Measurements from ENCODE around the gene CKB.
A peak's percentile ranks its signal among the peaks of the same experiment; 100 is the strongest.

The CKB gene

DNA sequence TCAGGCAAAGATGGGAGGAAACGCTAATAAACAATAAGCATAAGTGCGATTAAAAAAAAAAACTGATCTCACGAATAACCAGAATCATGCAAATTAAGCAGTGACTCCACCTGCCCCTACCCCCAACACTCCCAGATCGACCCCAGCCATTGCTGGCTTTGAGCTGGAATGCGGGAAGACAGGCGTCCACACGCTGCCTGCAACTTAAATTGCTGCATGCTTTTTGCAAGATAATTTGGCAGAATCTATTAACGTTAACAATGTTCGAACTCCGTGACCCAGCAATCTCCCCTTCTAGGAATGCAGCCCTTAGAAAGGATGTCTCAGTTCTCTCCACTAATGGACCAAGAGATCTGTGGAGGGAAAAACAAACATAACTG lies 935 bp upstream of the CKB start:
- Histone ChIP-seq H3K36me3 (ENCODE audit: insufficient read depth, low read length) (no peaks in the 10 kb centered on the region), H3F3A (ENCODE audit: low read depth) (no peaks in the 10 kb centered on the region), H3K9ac (ENCODE audit: low read depth, low read length, poor library complexity, severe bottlenecking) (no peak overlapping the region), H3K4me3 (ENCODE audit: low read length, poor library complexity, severe bottlenecking) (no peak overlapping the region), H3K27me3 (ENCODE audit: insufficient read depth, low read length, poor library complexity, severe bottlenecking) (no peaks in the 10 kb centered on the region), H3K4me2 (ENCODE audit: low read depth, low read length, poor library complexity, severe bottlenecking) (no peak overlapping the region), H2AFZ (ENCODE audit: low read length) (no peak overlapping the region), H3K79me2 (ENCODE audit: insufficient read depth, low read length) (peaks cover 8% of the 10 kb centered on the region; the same call in 1 of the 2 replicates), H3K4me1 (ENCODE audit: insufficient read depth, low read length, poor library complexity, severe bottlenecking) (peaks cover 9% of the 10 kb centered on the region), H4K20me1 (ENCODE audit: insufficient read depth, low read length, poor library complexity, severe bottlenecking) (no peaks in the 10 kb centered on the region), H3K9me3 (ENCODE audit: insufficient read depth, low read depth, low read length) (no peaks in the 10 kb centered on the region), H3K9me2 (replicated peaks; ENCODE audit: low read depth, low read length) (no peaks in the 10 kb centered on the region)
- TF ChIP-seq CTCF (conservative IDR thresholded peaks at IDR 0.05; ENCODE audit: low read length) = no peak

DNA sequence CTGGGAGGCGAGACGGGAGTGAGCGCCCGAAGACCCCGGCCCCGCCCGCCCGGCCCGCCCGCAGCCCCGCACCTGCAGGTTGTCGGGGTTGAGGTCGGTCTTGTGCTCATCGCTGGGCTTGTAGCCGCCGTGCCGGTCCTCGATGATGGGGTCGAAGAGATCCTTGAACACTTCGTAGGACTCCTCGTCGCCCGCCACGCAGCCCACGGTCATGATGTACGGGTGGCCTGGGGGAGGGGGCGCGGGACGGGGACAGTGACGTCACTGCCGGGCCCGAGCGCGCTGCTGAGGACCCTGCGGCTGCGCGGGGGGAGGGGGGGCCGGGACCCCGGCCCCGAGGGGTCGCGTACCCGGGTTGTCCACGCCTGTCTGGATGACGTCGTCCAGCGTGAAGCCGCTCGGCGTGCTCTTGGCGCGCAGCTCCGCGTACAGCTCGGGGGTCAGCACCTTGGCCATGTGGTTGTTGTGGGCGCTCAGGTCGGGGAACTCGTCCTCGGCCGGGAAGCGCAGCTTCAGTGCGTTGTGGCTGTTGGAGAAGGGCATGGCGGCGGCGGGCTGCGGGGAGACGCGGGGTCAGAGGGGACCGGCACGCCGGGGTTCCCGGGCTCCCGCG lies 573 bp downstream of the CKB start:
- Histone ChIP-seq H3K36me3 (ENCODE audit: insufficient read depth, low read length) (no peaks in the 10 kb centered on the region), H2AFZ (ENCODE audit: low read length) (no peak overlapping the region), H3F3A (ENCODE audit: low read depth) (no peaks in the 10 kb centered on the region), H3K4me1 (ENCODE audit: insufficient read depth, low read length, poor library complexity, severe bottlenecking) (peaks cover 4% of the 10 kb centered on the region), H3K9me2 (replicated peaks; ENCODE audit: low read depth, low read length) (no peaks in the 10 kb centered on the region), H3K79me2 (ENCODE audit: insufficient read depth, low read length) (no peaks in the 10 kb centered on the region), H3K4me3 (ENCODE audit: low read length, poor library complexity, severe bottlenecking) (no peak overlapping the region), H3K27me3 (ENCODE audit: insufficient read depth, low read length, poor library complexity, severe bottlenecking) (no peaks in the 10 kb centered on the region), H3K9ac (ENCODE audit: low read depth, low read length, poor library complexity, severe bottlenecking) (no peak overlapping the region), H3K9me3 (ENCODE audit: insufficient read depth, low read depth, low read length) (no peaks in the 10 kb centered on the region), H3K4me2 (ENCODE audit: low read depth, low read length, poor library complexity, severe bottlenecking) (no peak overlapping the region), H4K20me1 (ENCODE audit: insufficient read depth, low read length, poor library complexity, severe bottlenecking) (no peaks in the 10 kb centered on the region)
- TF ChIP-seq EZH2phosphoT487 (IDR thresholded peaks at IDR 0.05; ENCODE audit: borderline replicate concordance) (no peak), CTCF (conservative IDR thresholded peaks at IDR 0.05; ENCODE audit: low read length) (no peak)

DNA sequence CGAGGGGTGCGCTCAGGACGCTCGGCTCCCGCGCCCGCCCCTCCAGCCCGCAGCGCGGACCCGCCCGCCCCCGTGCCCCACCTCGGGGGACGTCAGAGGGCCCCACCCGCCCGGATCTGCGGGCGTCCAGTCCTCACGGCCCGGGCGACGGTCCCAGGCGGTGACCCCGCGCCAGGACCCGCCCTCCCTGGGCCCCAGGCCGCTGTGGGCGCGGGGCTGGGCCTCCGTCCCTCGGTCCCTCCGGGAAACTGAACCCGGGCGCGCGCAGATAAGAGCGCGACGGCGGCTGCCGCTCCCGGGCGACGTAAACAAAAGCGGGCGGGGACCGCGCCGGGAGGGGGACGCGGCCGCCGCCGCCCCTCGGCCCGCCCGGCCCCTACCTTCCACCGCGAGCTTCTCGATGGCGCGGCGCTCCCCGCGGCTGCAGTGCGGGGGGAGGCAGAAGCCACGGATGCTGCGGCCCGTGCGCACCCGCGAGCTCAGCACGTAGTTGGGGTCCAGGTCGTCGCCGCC lies 1.1 kb downstream of the CKB start:
- H3K27me3 ChIP-seq (ENCODE audit: insufficient read depth, low read length, poor library complexity, severe bottlenecking) = no peaks in the 10 kb centered on the region
- H3K9me2 ChIP-seq (replicated peaks; ENCODE audit: low read depth, low read length) = no peaks in the 10 kb centered on the region
- H3K36me3 ChIP-seq (ENCODE audit: insufficient read depth, low read length) = no peaks in the 10 kb centered on the region
- peaks cover 4% of the 10 kb centered on the region for H3K4me1 ChIP-seq (ENCODE audit: insufficient read depth, low read length, poor library complexity, severe bottlenecking)
- H3K79me2 ChIP-seq (ENCODE audit: insufficient read depth, low read length) = no peaks in the 10 kb centered on the region
- H4K20me1 ChIP-seq (ENCODE audit: insufficient read depth, low read length, poor library complexity, severe bottlenecking) = no peaks in the 10 kb centered on the region
- no peaks in the 10 kb centered on the region for H3K9me3 ChIP-seq (ENCODE audit: insufficient read depth, low read depth, low read length)
- TF ChIP-seq EZH2phosphoT487 (IDR thresholded peaks at IDR 0.05; ENCODE audit: borderline replicate concordance) (no peak), CTCF (conservative IDR thresholded peaks at IDR 0.05; ENCODE audit: low read length) (no peak)
- no peaks in the 10 kb centered on the region for H3F3A ChIP-seq (ENCODE audit: low read depth)
- H3K9ac ChIP-seq (ENCODE audit: low read depth, low read length, poor library complexity, severe bottlenecking) = no peak overlapping the region
- no peak overlapping the region for H2AFZ ChIP-seq (ENCODE audit: low read length)
- peak overlapping the region; percentile 54 for H3K4me2 ChIP-seq (ENCODE audit: low read depth, low read length, poor library complexity, severe bottlenecking)
- peak overlapping the region; percentile 71 for H3K4me3 ChIP-seq (ENCODE audit: low read length, poor library complexity, severe bottlenecking)

Measured in Loucy (cell line).